Measurements from ENCODE around the gene RECQL. TPM values are rescaled to one million over a fixed set of nuclear protein-coding genes. Genes with fewer than 3 reads are reported as not detected.
A peak's percentile ranks its signal among the peaks of the same experiment; 100 is the strongest.

The RECQL gene
- total RNA-seq, 1 donor from 2014 or later: 49.1 TPM

GRCh38 chr12:21500786-21501257 is 613 bp downstream of the RECQL start:
- FAIRE-seq (peak; percentile 37), DNase-seq (ENCODE audit: low read depth) (no peak)
- H3K36me3 ChIP-seq (ENCODE audit: insufficient read depth, low read length): peaks cover 24% of the 10 kb centered on the region
- H3K4me1 Mint-ChIP-seq (ENCODE audit: low read depth, unreplicated experiment): peaks cover 21% of the 10 kb centered on the region
- no peak overlapping the region for H3K27ac Mint-ChIP-seq (ENCODE audit: unreplicated experiment)
- peak overlapping the region; percentile 99 for H3K9ac ChIP-seq (ENCODE audit: low read length)
- peak overlapping the region; percentile 97 for H3K4me2 ChIP-seq (ENCODE audit: low read length)
- TF ChIP-seq CTCF (IDR thresholded peaks at IDR 0.05; ENCODE audit: insufficient read depth, low read depth, low read length) (no peak), EZH2 (IDR thresholded peaks at IDR 0.05; ENCODE audit: insufficient read depth, low read length) (no peak)
- H3K36me3 Mint-ChIP-seq (ENCODE audit: low read depth, unreplicated experiment): peaks cover 11% of the 10 kb centered on the region
- no peak overlapping the region for H3K4me3 Mint-ChIP-seq (ENCODE audit: unreplicated experiment)
- H3K27ac ChIP-seq (ENCODE audit: low read depth, low read length): peak overlapping the region; percentile 97
- no peaks in the 10 kb centered on the region for H3K27me3 ChIP-seq (ENCODE audit: insufficient read depth, low read length)
- H3K27me3 Mint-ChIP-seq (ENCODE audit: low read depth, unreplicated experiment): no peaks in the 10 kb centered on the region
- peaks cover 15% of the 10 kb centered on the region for H3K4me1 ChIP-seq (ENCODE audit: insufficient read depth, low read length)
- H3K4me3 ChIP-seq (ENCODE audit: insufficient read depth, low read depth, low read length): peak overlapping the region; percentile 92
- H4K20me1 ChIP-seq (ENCODE audit: insufficient read depth, low read length): peaks cover 36% of the 10 kb centered on the region
- H3K9me3 ChIP-seq (ENCODE audit: insufficient read depth, low read depth, low read length): no peaks in the 10 kb centered on the region
- H2AFZ ChIP-seq (ENCODE audit: low read depth, low read length): peak overlapping the region; percentile 89
- H3K9me3 Mint-ChIP-seq (ENCODE audit: unreplicated experiment): no peaks in the 10 kb centered on the region
- H3K79me2 ChIP-seq (ENCODE audit: insufficient read depth, low read length): peaks cover 95% of the 10 kb centered on the region

- Mint-ChIP-seq H3K27me3 (ENCODE audit: low read depth, unreplicated experiment) (no peaks in the 10 kb centered on the region), H3K4me1 (ENCODE audit: low read depth, unreplicated experiment) (peaks cover 19% of the 10 kb centered on the region), H3K36me3 (ENCODE audit: low read depth, unreplicated experiment) (peaks cover 15% of the 10 kb centered on the region), H3K9me3 (ENCODE audit: unreplicated experiment) (no peaks in the 10 kb centered on the region), H3K4me3 (ENCODE audit: unreplicated experiment) (no peak overlapping the region), H3K27ac (ENCODE audit: unreplicated experiment) (no peak overlapping the region)
- H4K20me1 ChIP-seq (ENCODE audit: insufficient read depth, low read length): peaks cover 26% of the 10 kb centered on the region
- no peaks in the 10 kb centered on the region for H3K9me3 ChIP-seq (ENCODE audit: insufficient read depth, low read depth, low read length)
- H3K27ac ChIP-seq (ENCODE audit: low read depth, low read length): no peak overlapping the region
- H3K9ac ChIP-seq (ENCODE audit: low read length): peak overlapping the region; percentile 9
- FAIRE-seq (no peak), DNase-seq (ENCODE audit: low read depth) (no peak)
- H3K79me2 ChIP-seq (ENCODE audit: insufficient read depth, low read length): peaks cover 84% of the 10 kb centered on the region
- H2AFZ ChIP-seq (ENCODE audit: low read depth, low read length): no peak overlapping the region
- peaks cover 15% of the 10 kb centered on the region for H3K4me1 ChIP-seq (ENCODE audit: insufficient read depth, low read length)
- H3K4me2 ChIP-seq (ENCODE audit: low read length): peak overlapping the region; percentile 97
- H3K27me3 ChIP-seq (ENCODE audit: insufficient read depth, low read length): no peaks in the 10 kb centered on the region
- H3K4me3 ChIP-seq (ENCODE audit: insufficient read depth, low read depth, low read length): peak overlapping the region; percentile 92
- peaks cover 31% of the 10 kb centered on the region for H3K36me3 ChIP-seq (ENCODE audit: insufficient read depth, low read length)
- TF ChIP-seq CTCF (IDR thresholded peaks at IDR 0.05; ENCODE audit: insufficient read depth, low read depth, low read length) (no peak), EZH2 (IDR thresholded peaks at IDR 0.05; ENCODE audit: insufficient read depth, low read length) (no peak)
Measured at GRCh38 chr12:21499765-21500164, 1.7 kb downstream of the RECQL start.

- H3K27me3 ChIP-seq (ENCODE audit: insufficient read depth, low read length): no peaks in the 10 kb centered on the region
- peaks cover 3% of the 10 kb centered on the region for H3K36me3 Mint-ChIP-seq (ENCODE audit: low read depth, unreplicated experiment)
- no peak overlapping the region for H3K27ac Mint-ChIP-seq (ENCODE audit: unreplicated experiment)
- H3K9me3 ChIP-seq (ENCODE audit: insufficient read depth, low read depth, low read length): no peaks in the 10 kb centered on the region
- no peaks in the 10 kb centered on the region for H3K9me3 Mint-ChIP-seq (ENCODE audit: unreplicated experiment)
- TF ChIP-seq CTCF (IDR thresholded peaks at IDR 0.05; ENCODE audit: insufficient read depth, low read depth, low read length): no peak
- TF ChIP-seq EZH2 (IDR thresholded peaks at IDR 0.05; ENCODE audit: insufficient read depth, low read length): no peak
- H3K36me3 ChIP-seq (ENCODE audit: insufficient read depth, low read length): peaks cover 52% of the 10 kb centered on the region
- H4K20me1 ChIP-seq (ENCODE audit: insufficient read depth, low read length): no peaks in the 10 kb centered on the region
- H3K4me3 Mint-ChIP-seq (ENCODE audit: unreplicated experiment): no peak overlapping the region
- no peak for DNase-seq (ENCODE audit: low read depth)
- H3K9ac ChIP-seq (ENCODE audit: low read length): no peak overlapping the region
- H2AFZ ChIP-seq (ENCODE audit: low read depth, low read length): no peak overlapping the region
- H3K4me1 Mint-ChIP-seq (ENCODE audit: low read depth, unreplicated experiment): no peaks in the 10 kb centered on the region
- H3K4me2 ChIP-seq (ENCODE audit: low read length): no peak overlapping the region
- H3K27me3 Mint-ChIP-seq (ENCODE audit: low read depth, unreplicated experiment): no peaks in the 10 kb centered on the region
- no peak for FAIRE-seq
- H3K4me1 ChIP-seq (ENCODE audit: insufficient read depth, low read length): no peaks in the 10 kb centered on the region
- H3K79me2 ChIP-seq (ENCODE audit: insufficient read depth, low read length): peaks cover 5% of the 10 kb centered on the region
- no peak overlapping the region for H3K4me3 ChIP-seq (ENCODE audit: insufficient read depth, low read depth, low read length)
- H3K27ac ChIP-seq (ENCODE audit: low read depth, low read length): no peak overlapping the region
Measured at GRCh38 chr12:21485998-21486397, 15.4 kb downstream of the RECQL start.

Data from astrocyte (in vitro differentiated cells and primary cell).